ENCODE data around the gene SYS1.

GRCh38 chr20:45391559-45391958 lies 28.6 kb downstream of the SYS1 start:
- TF ChIP-seq CTCF (IDR thresholded peaks at IDR 0.05) = no peak
- TF ChIP-seq ZFX (IDR thresholded peaks at IDR 0.05; ENCODE audit: borderline replicate concordance) = no peak

All from 22Rv1 (cell line).